Endodermal cell (in vitro differentiated cells): Measurements from ENCODE around the gene BAHCC1. TPM values are rescaled to one million over a fixed set of nuclear protein-coding genes. Genes with fewer than 3 reads are reported as not detected.

ENCODE experiments used
- DNase-seq: peaks from one replicate; pipeline ENCODE4 v3.0.0-alpha.2; 2017
- H3K27ac ChIP-seq: 2 replicates; pipeline ENCODE4 v1.5.1; 2013; ENCODE audit warnings: mild to moderate bottlenecking, low read depth, low read length, moderate library complexity
- H3K27me3 ChIP-seq: 2 replicates; pipeline ENCODE4 v1.6.1; 2013; ENCODE audit warnings: mild to moderate bottlenecking, low read length, moderate library complexity; ENCODE audit not compliant: insufficient read depth, control insufficient read depth, poor library complexity, severe bottlenecking
- H3K36me3 ChIP-seq: 2 replicates; pipeline ENCODE4 v1.7.0; 2013; ENCODE audit warnings: mild to moderate bottlenecking, low read length, moderate library complexity; ENCODE audit not compliant: control insufficient read depth, insufficient read depth
- H3K4me1 ChIP-seq: one replicate; pipeline ENCODE4 v1.7.0; 2013; ENCODE audit warnings: low read length; ENCODE audit not compliant: control insufficient read depth, insufficient read depth
- H3K4me3 ChIP-seq: 2 replicates; pipeline ENCODE4 v1.5.1; 2013; ENCODE audit warnings: mild to moderate bottlenecking, low read length, moderate library complexity
- H3K9ac ChIP-seq: 2 replicates; pipeline ENCODE4 v1.6.1; 2013; ENCODE audit warnings: mild to moderate bottlenecking, low read length, moderate library complexity; ENCODE audit not compliant: poor library complexity, severe bottlenecking; ENCODE audit errors: extremely low read depth
- H3K9me3 ChIP-seq: 2 replicates; pipeline ENCODE4 v1.6.1; 2013; ENCODE audit warnings: mild to moderate bottlenecking, low read length, moderate library complexity; ENCODE audit not compliant: control insufficient read depth
- H3K27ac Mint-ChIP-seq: 2 replicates; pipeline ENCODE4 v1.8.0; 2020; ENCODE audit warnings: mixed read lengths
- H3K27me3 Mint-ChIP-seq: 2 replicates; pipeline ENCODE4 v1.8.0; 2021; ENCODE audit warnings: mild to moderate bottlenecking, mixed read lengths; ENCODE audit not compliant: insufficient read depth
- H3K36me3 Mint-ChIP-seq: 2 replicates; pipeline ENCODE4 v1.8.0; 2020; ENCODE audit warnings: low read depth, mixed read lengths
- H3K4me1 Mint-ChIP-seq: 2 replicates; pipeline ENCODE4 v1.8.0; 2020; ENCODE audit warnings: mixed read lengths
- H3K4me3 Mint-ChIP-seq: 2 replicates; pipeline ENCODE4 v1.8.0; 2020; ENCODE audit warnings: mild to moderate bottlenecking, moderate library complexity, mixed read lengths
- H3K9me3 Mint-ChIP-seq: 2 replicates; pipeline ENCODE4 v1.8.0; 2020; ENCODE audit warnings: mild to moderate bottlenecking, mixed read lengths
- WGBS, 2 experiments: methylation state at CpG; one replicate each; pipeline versions ENCODE4 v1.1.5 to v1.1.7; 2013; ENCODE audit warnings: missing lambda C conversion rate in 2 of 2, mixed read lengths in 1 of 2; ENCODE audit not compliant: insufficient coverage in 1 of 2, insufficient read length in 1 of 2; 5-methylcytosine and 5-hydroxymethylcytosine counted together
- total RNA-seq, 2 donors: library from RNA; stranded (reverse); fragmentation: NEBNext Ultra II Directional in 1 of 2; extraction: Animal tissue kit (Norgen Biotek cat#: 25700) in 1 of 2; gene quantifications; 2 replicates in 1 of 2; 3 replicates in 1 of 2; pipeline ENCODE4 v1.2.1, GENCODE V29; 2021
- TF ChIP-seq, protein P1 (sequence below): fragments of 200-600 bp; sonication (generic); conservative IDR thresholded peaks from 2 replicates; pipeline ENCODE4 v1.5.0; 2021; ENCODE audit warnings: antibody characterized with exemption, mild to moderate bottlenecking

The BAHCC1 gene
- total RNA-seq, 2 donors from 2014 or later, result 63.9 to 78.1 TPM

DNA sequence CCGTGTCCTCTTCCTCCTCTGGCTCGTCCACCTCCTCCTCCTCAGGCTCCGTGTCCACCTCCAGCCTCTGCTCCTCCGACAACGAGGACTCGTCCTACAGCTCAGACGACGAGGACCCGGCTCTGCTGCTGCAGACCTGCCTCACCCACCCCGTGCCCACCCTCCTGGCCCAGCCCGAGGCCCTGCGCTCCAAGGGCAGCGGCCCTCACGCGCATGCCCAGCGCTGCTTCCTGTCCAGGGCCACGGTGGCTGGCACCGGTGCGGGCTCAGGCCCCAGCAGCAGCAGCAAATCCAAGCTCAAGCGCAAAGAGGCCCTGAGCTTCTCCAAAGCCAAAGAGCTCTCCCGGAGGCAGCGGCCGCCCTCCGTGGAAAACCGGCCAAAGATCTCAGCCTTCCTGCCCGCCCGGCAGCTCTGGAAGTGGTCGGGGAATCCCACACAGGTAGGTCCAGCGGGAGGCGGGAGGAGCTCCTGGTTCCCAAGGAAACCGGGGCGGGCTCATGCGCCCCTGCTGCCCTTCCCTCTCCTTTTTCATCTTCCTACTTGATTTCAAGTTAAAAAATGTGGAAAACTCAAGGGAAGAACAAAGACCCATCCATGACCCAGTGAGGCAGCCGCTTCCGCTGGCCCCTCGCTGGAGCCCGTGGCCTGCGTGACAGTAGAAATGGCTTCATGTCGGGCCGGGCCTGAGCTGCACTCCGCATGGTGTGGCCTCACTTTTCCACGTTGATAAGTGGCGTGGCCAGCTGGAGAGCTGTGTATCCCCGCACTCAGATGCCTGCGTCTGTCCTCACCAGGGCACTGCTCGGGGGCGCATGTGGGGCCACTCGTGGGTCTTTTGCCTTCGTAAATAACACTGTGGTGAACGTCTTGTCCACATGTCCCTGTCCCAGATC, 66.6 kb downstream of the BAHCC1 start:
- 93 to 96% methylated on average over 41 to 50 of the region's 50 CpGs for WGBS, 2 experiments
- no peaks in the 10 kb centered on the region for H3K27me3 ChIP-seq
- TF ChIP-seq, protein P1, sequence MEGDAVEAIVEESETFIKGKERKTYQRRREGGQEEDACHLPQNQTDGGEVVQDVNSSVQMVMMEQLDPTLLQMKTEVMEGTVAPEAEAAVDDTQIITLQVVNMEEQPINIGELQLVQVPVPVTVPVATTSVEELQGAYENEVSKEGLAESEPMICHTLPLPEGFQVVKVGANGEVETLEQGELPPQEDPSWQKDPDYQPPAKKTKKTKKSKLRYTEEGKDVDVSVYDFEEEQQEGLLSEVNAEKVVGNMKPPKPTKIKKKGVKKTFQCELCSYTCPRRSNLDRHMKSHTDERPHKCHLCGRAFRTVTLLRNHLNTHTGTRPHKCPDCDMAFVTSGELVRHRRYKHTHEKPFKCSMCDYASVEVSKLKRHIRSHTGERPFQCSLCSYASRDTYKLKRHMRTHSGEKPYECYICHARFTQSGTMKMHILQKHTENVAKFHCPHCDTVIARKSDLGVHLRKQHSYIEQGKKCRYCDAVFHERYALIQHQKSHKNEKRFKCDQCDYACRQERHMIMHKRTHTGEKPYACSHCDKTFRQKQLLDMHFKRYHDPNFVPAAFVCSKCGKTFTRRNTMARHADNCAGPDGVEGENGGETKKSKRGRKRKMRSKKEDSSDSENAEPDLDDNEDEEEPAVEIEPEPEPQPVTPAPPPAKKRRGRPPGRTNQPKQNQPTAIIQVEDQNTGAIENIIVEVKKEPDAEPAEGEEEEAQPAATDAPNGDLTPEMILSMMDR, result no peak
- no peak overlapping the region for H3K27ac ChIP-seq
- no peaks in the 10 kb centered on the region for H3K4me1 ChIP-seq
- no peaks in the 10 kb centered on the region for H3K4me1 Mint-ChIP-seq
- H3K9me3 Mint-ChIP-seq, result no peaks in the 10 kb centered on the region
- no peaks in the 10 kb centered on the region for H3K36me3 ChIP-seq
- no peaks in the 10 kb centered on the region for H3K27me3 Mint-ChIP-seq
- no peak overlapping the region for H3K4me3 Mint-ChIP-seq
- no peak overlapping the region for H3K9ac ChIP-seq
- no peak for DNase-seq
- no peak overlapping the region for H3K4me3 ChIP-seq
- H3K9me3 ChIP-seq, result no peaks in the 10 kb centered on the region
- H3K36me3 Mint-ChIP-seq, result peaks cover 21% of the 10 kb centered on the region
- no peak overlapping the region for H3K27ac Mint-ChIP-seq

DNA sequence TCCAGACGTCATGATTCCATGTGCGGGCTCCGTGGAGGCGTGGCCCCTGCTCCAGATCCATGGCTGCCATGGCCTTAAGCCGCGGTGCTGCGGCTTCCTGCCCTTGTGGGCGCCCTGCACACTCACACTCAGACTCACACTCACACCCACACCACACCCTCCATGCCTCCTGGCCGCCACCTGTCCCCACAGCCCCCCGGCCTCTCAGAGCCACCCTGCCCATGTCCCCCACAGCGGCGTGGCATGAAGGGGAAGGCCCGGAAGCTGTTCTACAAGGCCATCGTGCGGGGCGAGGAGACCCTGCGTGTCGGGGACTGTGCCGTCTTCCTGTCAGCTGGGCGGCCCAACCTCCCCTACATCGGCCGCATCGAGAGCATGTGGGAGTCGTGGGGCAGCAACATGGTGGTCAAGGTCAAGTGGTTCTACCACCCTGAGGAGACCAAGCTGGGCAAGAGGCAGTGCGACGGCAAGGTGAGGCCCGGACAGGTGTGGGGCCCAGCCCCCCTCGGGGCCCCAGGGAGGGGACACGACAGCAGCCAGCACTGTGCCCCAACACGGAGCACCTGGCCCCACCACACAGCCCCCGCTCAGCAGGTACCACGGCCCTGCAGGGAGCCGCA, 67.4 kb downstream of the BAHCC1 start:
- TF ChIP-seq, protein P1, result no peak
- H3K4me1 Mint-ChIP-seq, result no peaks in the 10 kb centered on the region
- Histone ChIP-seq H3K27ac (no peak overlapping the region), H3K27me3 (no peaks in the 10 kb centered on the region), H3K4me3 (no peak overlapping the region), H3K9ac (no peak overlapping the region), H3K36me3 (no peaks in the 10 kb centered on the region), H3K4me1 (no peaks in the 10 kb centered on the region), H3K9me3 (no peaks in the 10 kb centered on the region)
- no peak overlapping the region for H3K4me3 Mint-ChIP-seq
- H3K9me3 Mint-ChIP-seq, result no peaks in the 10 kb centered on the region
- H3K36me3 Mint-ChIP-seq, result peaks cover 18% of the 10 kb centered on the region
- no peak for DNase-seq
- 95 to 98% methylated on average over 24 to 33 of the region's 33 CpGs for WGBS, 2 experiments
- H3K27me3 Mint-ChIP-seq, result no peaks in the 10 kb centered on the region
- no peak overlapping the region for H3K27ac Mint-ChIP-seq

DNA sequence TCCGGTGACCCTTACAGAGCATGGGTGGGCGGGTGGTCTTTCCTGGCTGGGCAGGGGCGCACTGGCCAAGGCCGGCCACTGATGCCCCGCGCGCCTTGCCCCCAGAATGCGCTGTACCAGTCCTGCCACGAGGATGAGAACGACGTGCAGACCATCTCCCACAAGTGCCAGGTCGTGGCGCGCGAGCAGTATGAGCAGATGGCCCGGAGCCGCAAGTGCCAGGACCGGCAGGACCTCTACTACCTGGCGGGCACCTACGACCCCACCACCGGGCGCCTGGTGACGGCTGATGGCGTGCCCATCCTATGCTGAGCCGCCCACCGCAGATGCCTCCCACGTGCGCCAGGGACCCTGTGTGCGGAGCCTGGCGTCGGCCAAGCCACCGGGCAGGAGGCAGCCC, 68.2 kb downstream of the BAHCC1 start:
- no peaks in the 10 kb centered on the region for H3K4me1 ChIP-seq
- H3K4me3 Mint-ChIP-seq, result no peak overlapping the region
- H3K27me3 Mint-ChIP-seq, result no peaks in the 10 kb centered on the region
- H3K9me3 Mint-ChIP-seq, result no peaks in the 10 kb centered on the region
- H3K4me3 ChIP-seq, result no peak overlapping the region
- no peak overlapping the region for H3K27ac Mint-ChIP-seq
- no peaks in the 10 kb centered on the region for H3K27me3 ChIP-seq
- no peaks in the 10 kb centered on the region for H3K9me3 ChIP-seq
- no peaks in the 10 kb centered on the region for H3K4me1 Mint-ChIP-seq
- DNase-seq, result no peak
- no peaks in the 10 kb centered on the region for H3K36me3 ChIP-seq
- peaks cover 18% of the 10 kb centered on the region for H3K36me3 Mint-ChIP-seq
- 94 to 96% methylated on average over 28 to 32 of the region's 32 CpGs for WGBS, 2 experiments
- no peak overlapping the region for H3K9ac ChIP-seq
- TF ChIP-seq, protein P1, result no peak
- H3K27ac ChIP-seq, result no peak overlapping the region
